Eye (tissue), 1 donor: ENCODE results near the gene ACKR2.
"Not testable (repeated sequence)": the region's sequence is repeated elsewhere in the genome, so short reads cannot be mapped to it uniquely, and the experiment has no call there.

Experiments
- DNase-seq: peaks from one replicate; pipeline ENCODE4 v3.0.0-alpha.2; 2015

Gene ACKR2

GRCh38 chr3:42802876-42803413 is 6.3 kb upstream of the ACKR2 start:
- no peak for DNase-seq

- peak; percentile 87 for DNase-seq
Observed at GRCh38 chr3:42803414-42804105, 5.7 kb upstream of the ACKR2 start.

- DNase-seq: peak; percentile 98
Observed at GRCh38 chr3:42804106-42804830, 5.0 kb upstream of the ACKR2 start, which contains the start of gene HIGD1A. Gene HIGD1A, minus strand, starts transcription at chr3:42804490. Its CDS starts 10,237 bp downstream, at chr3:42794253.

- no peak for DNase-seq
Observed at GRCh38 chr3:42804831-42805132, 4.5 kb upstream of the ACKR2 start.

- no peak for DNase-seq
Observed at GRCh38 chr3:42805141-42805821, 4.0 kb upstream of the ACKR2 start.

- DNase-seq: no peak
Observed at GRCh38 chr3:42807929-42808328, 1.3 kb upstream of the ACKR2 start.

- DNase-seq: not testable (repeated sequence)
Observed at GRCh38 chr3:42810706-42811105, 1.5 kb downstream of the ACKR2 start.

GRCh38 chr3:42811118-42811883 is 2.1 kb downstream of the ACKR2 start:
- DNase-seq: not testable (repeated sequence)

GRCh38 chr3:42814246-42814645 is 5.0 kb downstream of the ACKR2 start:
- no peak for DNase-seq

- peak; percentile 48 for DNase-seq
Observed at GRCh38 chr3:42814914-42815507, 5.8 kb downstream of the ACKR2 start.

- no peak for DNase-seq
Observed at GRCh38 chr3:42815826-42816225, 6.6 kb downstream of the ACKR2 start.

- DNase-seq: no peak
Observed at GRCh38 chr3:42819351-42819965, 10.2 kb downstream of the ACKR2 start.

GRCh38 chr3:42820746-42821051 is 11.5 kb downstream of the ACKR2 start:
- DNase-seq: no peak

- DNase-seq: no peak
Observed at GRCh38 chr3:42822828-42823227, 13.6 kb downstream of the ACKR2 start.

GRCh38 chr3:42823351-42823750 is 14.1 kb downstream of the ACKR2 start:
- no peak for DNase-seq

- no peak for DNase-seq
Observed at GRCh38 chr3:42826141-42826540, 16.9 kb downstream of the ACKR2 start.

- no peak for DNase-seq
Observed at GRCh38 chr3:42827023-42827422, 17.8 kb downstream of the ACKR2 start.

- no peak for DNase-seq
Observed at GRCh38 chr3:42827654-42828053, 18.4 kb downstream of the ACKR2 start.

GRCh38 chr3:42829083-42829627 is 19.9 kb downstream of the ACKR2 start:
- no peak for DNase-seq

- DNase-seq: no peak
Observed at GRCh38 chr3:42829628-42830436, 20.6 kb downstream of the ACKR2 start.
